SJCRH30 (cell line): ENCODE results near the gene ZSCAN18. TPM values are rescaled to one million over a fixed set of nuclear protein-coding genes. Genes with fewer than 3 reads are reported as not detected.
A peak's percentile ranks its signal among the peaks of the same experiment; 100 is the strongest.

Experiments used
- DNase-seq, 2 experiments: peaks; one replicate each; pipeline ENCODE4 v3.0.0-alpha.2; 2015 to 2020
- H3K27ac ChIP-seq: fragments of 250-450 bp; sonication (Bioruptor Pico); 2 replicates; pipeline ENCODE4 v1.5.1; 2020; ENCODE audit warnings: mild to moderate bottlenecking, moderate library complexity
- H3K27me3 ChIP-seq: fragments of 250-450 bp; sonication (Bioruptor Pico); 2 replicates; pipeline ENCODE4 v1.5.1; 2020; ENCODE audit warnings: mild to moderate bottlenecking, moderate library complexity
- H3K36me3 ChIP-seq: fragments of 250-450 bp; sonication (Bioruptor Pico); 2 replicates; pipeline ENCODE4 v1.5.1; 2020; ENCODE audit warnings: mild to moderate bottlenecking, moderate library complexity
- H3K4me1 ChIP-seq: fragments of 250-450 bp; sonication (Bioruptor Pico); 2 replicates; pipeline ENCODE4 v1.5.1; 2020; ENCODE audit warnings: mild to moderate bottlenecking, moderate library complexity
- H3K4me3 ChIP-seq: fragments of 250-450 bp; sonication (Bioruptor Pico); 2 replicates; pipeline ENCODE4 v1.5.1; 2020; ENCODE audit warnings: mild to moderate bottlenecking, moderate library complexity
- H3K9me3 ChIP-seq: fragments of 250-450 bp; sonication (Bioruptor Pico); replicated peaks from 2 replicates; pipeline ENCODE4 v1.5.1; 2020; ENCODE audit warnings: mild to moderate bottlenecking, moderate library complexity
- total RNA-seq: library from RNA; depleted of rRNA; stranded (reverse); fragments of >200 nt; shearing (Covaris generic); gene quantifications from 2 replicates; pipeline ENCODE4 v1.2.3, GENCODE V29; 2014; rRNA removed

ZSCAN18 gene
- total RNA-seq, 1 experiment from 2014 or later, result 17.5 TPM

- H3K9me3 ChIP-seq, result no peaks in the 10 kb centered on the region
- no peaks in the 10 kb centered on the region for H3K36me3 ChIP-seq
- no peak for DNase-seq
- no peaks in the 10 kb centered on the region for H3K27me3 ChIP-seq
- H3K4me1 ChIP-seq, result no peaks in the 10 kb centered on the region
- H3K4me3 ChIP-seq, result no peak overlapping the region
- no peak overlapping the region for H3K27ac ChIP-seq
Measured at GRCh38 chr19:58042495-58043340, 55.3 kb downstream of the ZSCAN18 start.

GRCh38 chr19:58040751-58041525 is 57.1 kb downstream of the ZSCAN18 start:
- no peaks in the 10 kb centered on the region for H3K27me3 ChIP-seq
- no peaks in the 10 kb centered on the region for H3K9me3 ChIP-seq
- H3K4me1 ChIP-seq, result no peaks in the 10 kb centered on the region

GRCh38 chr19:58038688-58039204 is 59.3 kb downstream of the ZSCAN18 start:
- DNase-seq, result no peak
- no peaks in the 10 kb centered on the region for H3K4me1 ChIP-seq
- no peaks in the 10 kb centered on the region for H3K27me3 ChIP-seq
- no peak overlapping the region for H3K4me3 ChIP-seq
- H3K9me3 ChIP-seq, result no peaks in the 10 kb centered on the region
- no peak overlapping the region for H3K27ac ChIP-seq
- no peaks in the 10 kb centered on the region for H3K36me3 ChIP-seq

More at GRCh38 chr19:58040751-58041525, 57.1 kb downstream of the ZSCAN18 start:
- H3K4me3 ChIP-seq, result no peak overlapping the region
- no peak for DNase-seq
- H3K36me3 ChIP-seq, result no peaks in the 10 kb centered on the region
- no peak overlapping the region for H3K27ac ChIP-seq

- H3K27me3 ChIP-seq, result no peaks in the 10 kb centered on the region
- DNase-seq, result no peak
- no peak overlapping the region for H3K27ac ChIP-seq
- no peak overlapping the region for H3K4me3 ChIP-seq
- no peaks in the 10 kb centered on the region for H3K9me3 ChIP-seq
- H3K4me1 ChIP-seq, result no peaks in the 10 kb centered on the region
- no peaks in the 10 kb centered on the region for H3K36me3 ChIP-seq
Measured at GRCh38 chr19:58037927-58038687, 59.9 kb downstream of the ZSCAN18 start.

GRCh38 chr19:58035863-58036262 is 62.2 kb downstream of the ZSCAN18 start:
- Histone ChIP-seq H3K4me3 (no peak overlapping the region), H3K36me3 (no peaks in the 10 kb centered on the region), H3K4me1 (no peaks in the 10 kb centered on the region), H3K9me3 (no peaks in the 10 kb centered on the region), H3K27me3 (no peaks in the 10 kb centered on the region), H3K27ac (no peak overlapping the region)
- DNase-seq, result no peak

- no peak for DNase-seq
- Histone ChIP-seq H3K36me3 (no peaks in the 10 kb centered on the region), H3K27ac (no peak overlapping the region), H3K4me1 (no peaks in the 10 kb centered on the region), H3K4me3 (peak overlapping the region; percentile 36; the same call in 1 of the 2 replicates), H3K9me3 (no peaks in the 10 kb centered on the region), H3K27me3 (no peaks in the 10 kb centered on the region)
Measured at GRCh38 chr19:58034477-58034793, 63.6 kb downstream of the ZSCAN18 start.

Other genes with a start within 250 kb of the ZSCAN18 start
- gene ZNF587, start 248.4 kb downstream of the ZSCAN18 start, total RNA-seq, result 10.5 and 14.5 TPM in 2 replicates
- 11.1 and 14.2 TPM in 2 replicates for gene ZNF814, start 209.2 kb downstream of the ZSCAN18 start, total RNA-seq
- 15.6 and 16.1 TPM in 2 replicates for gene ZNF417, start 181.6 kb downstream of the ZSCAN18 start, total RNA-seq
- 1.4 and 1.8 TPM in 2 replicates for gene ZNF418, start 162.8 kb downstream of the ZSCAN18 start, total RNA-seq
- 11.5 and 11.6 TPM in 2 replicates for gene ZNF256, start 150.5 kb downstream of the ZSCAN18 start, total RNA-seq
- gene C19orf18, start 123.7 kb downstream of the ZSCAN18 start, total RNA-seq, result 0.16 and 0.18 TPM in 2 replicates
- gene ZNF606, start 95.4 kb downstream of the ZSCAN18 start, total RNA-seq, result 10.3 and 12.6 TPM in 2 replicates
- gene ZSCAN1, start 64.2 kb downstream of the ZSCAN18 start, total RNA-seq, result not detected in 2 replicates
- gene ZNF135, start 38.9 kb downstream of the ZSCAN18 start, total RNA-seq, result 0.43 and 0.45 TPM in 2 replicates
- gene ZNF329, start 52.6 kb upstream of the ZSCAN18 start, total RNA-seq, result 9.3 and 9.7 TPM in 2 replicates
- gene ZNF274, start 84.8 kb upstream of the ZSCAN18 start, total RNA-seq, result 19.3 and 23.3 TPM in 2 replicates
- gene ZNF544, start 130.7 kb upstream of the ZSCAN18 start, total RNA-seq, result 40.5 and 46.1 TPM in 2 replicates
- gene ZNF8, start 180.7 kb upstream of the ZSCAN18 start, total RNA-seq, result 12.7 and 13.4 TPM in 2 replicates
- gene ERVK3-1, start 207.1 kb upstream of the ZSCAN18 start, total RNA-seq, result 45.0 and 47.4 TPM in 2 replicates
- 4.7 and 5.0 TPM in 2 replicates for gene ZSCAN22, start 228.8 kb upstream of the ZSCAN18 start, total RNA-seq